Mammary microvascular endothelial cell (primary cell): ENCODE data around the gene PLEKHA4. TPM values are rescaled to one million over a fixed set of nuclear protein-coding genes. Genes with fewer than 3 reads are reported as not detected.

Source experiments
- total RNA-seq: library from RNA; depleted of rRNA; stranded (reverse); fragments of >200 nt; gene quantifications from 2 replicates; pipeline ENCODE4 v1.2.3, GENCODE V29; 2015

PLEKHA4 gene
- total RNA-seq: 0.93 and 0.98 TPM in 2 replicates

GRCh38 chr19:48868114-48868886 is at the start of gene PLEKHA4:
Gene PLEKHA4, minus strand, starts transcription at chr19:48868617. Its CDS starts 997 bp downstream, at chr19:48867620.

GRCh38 chr19:48899781-48900476 is 31.5 kb upstream of the PLEKHA4 start, which contains the start of gene NUCB1:
Gene NUCB1, plus strand, starts transcription at chr19:48900312. Its CDS starts 485 bp downstream, at chr19:48900797.

GRCh38 chr19:48872182-48872883 is 3.9 kb upstream of the PLEKHA4 start, which contains the start of gene PPP1R15A:
Gene PPP1R15A, plus strand, starts transcription at chr19:48872421. Its CDS starts 813 bp downstream, at chr19:48873234.

GRCh38 chr19:48836089-48837017 is 32.1 kb downstream of the PLEKHA4 start, which contains the start of gene HSD17B14:
Gene HSD17B14, minus strand, starts transcription at chr19:48836491. Its CDS starts 80 bp downstream, at chr19:48836411.

Other genes with a start within 250 kb of the PLEKHA4 start
- gene RPL18, start 249.4 kb downstream of the PLEKHA4 start, total RNA-seq: 2,122 and 2,588 TPM in 2 replicates
- gene SPHK2, start 249.1 kb downstream of the PLEKHA4 start, total RNA-seq: 12.4 and 14.3 TPM in 2 replicates
- 0.13 and 1.8 TPM in 2 replicates for gene DBP, start 231.2 kb downstream of the PLEKHA4 start, total RNA-seq
- 0.07 and 0.54 TPM in 2 replicates for gene CA11, start 222.4 kb downstream of the PLEKHA4 start, total RNA-seq
- 0.07 TPM in 1 of 2 replicates, not detected in the other for gene NTN5, start 195.6 kb downstream of the PLEKHA4 start, total RNA-seq
- gene FUT2, start 172.6 kb downstream of the PLEKHA4 start, total RNA-seq: not detected in 2 replicates
- 0.67 and 1.6 TPM in 2 replicates for gene MAMSTR, start 148.9 kb downstream of the PLEKHA4 start, total RNA-seq
- 196 and 205 TPM in 2 replicates for gene RASIP1, start 128.0 kb downstream of the PLEKHA4 start, total RNA-seq
- gene IZUMO1, start 121.7 kb downstream of the PLEKHA4 start, total RNA-seq: 0.47 TPM in 1 of 2 replicates, not detected in the other
- 5.3 and 6.6 TPM in 2 replicates for gene FUT1, start 116.0 kb downstream of the PLEKHA4 start, total RNA-seq
- not detected in 2 replicates for gene FGF21, start 113.1 kb downstream of the PLEKHA4 start, total RNA-seq
- gene BCAT2, start 57.6 kb downstream of the PLEKHA4 start, total RNA-seq: 69.9 and 77.6 TPM in 2 replicates
- gene HSD17B14, start 32.1 kb downstream of the PLEKHA4 start, total RNA-seq: 12.5 and 13.3 TPM in 2 replicates
- 77.9 and 85.9 TPM in 2 replicates for gene PPP1R15A, start 3.8 kb upstream of the PLEKHA4 start, total RNA-seq
- not detected in 2 replicates for gene TULP2, start 30.1 kb upstream of the PLEKHA4 start, total RNA-seq
- 222 and 225 TPM in 2 replicates for gene NUCB1, start 31.7 kb upstream of the PLEKHA4 start, total RNA-seq
- not detected in 2 replicates for gene DHDH, start 65.1 kb upstream of the PLEKHA4 start, total RNA-seq
- gene BAX, start 86.3 kb upstream of the PLEKHA4 start, total RNA-seq: 183 and 190 TPM in 2 replicates
- 3,431 and 3,702 TPM in 2 replicates for gene FTL, start 96.7 kb upstream of the PLEKHA4 start, total RNA-seq
- 34.5 and 35.0 TPM in 2 replicates for gene GYS1, start 124.7 kb upstream of the PLEKHA4 start, total RNA-seq
- 231 and 259 TPM in 2 replicates for gene RUVBL2, start 125.3 kb upstream of the PLEKHA4 start, total RNA-seq
- not detected in 2 replicates for gene LHB, start 148.5 kb upstream of the PLEKHA4 start, total RNA-seq
- gene CGB3, start 155.7 kb upstream of the PLEKHA4 start, total RNA-seq: not detected in 2 replicates
- not detected in 2 replicates for gene CGB2, start 163.3 kb upstream of the PLEKHA4 start, total RNA-seq
- not detected in 2 replicates for gene CGB1, start 168.3 kb upstream of the PLEKHA4 start, total RNA-seq
- not detected in 2 replicates for gene CGB5, start 175.2 kb upstream of the PLEKHA4 start, total RNA-seq
- not detected in 2 replicates for gene CGB8, start 180.5 kb upstream of the PLEKHA4 start, total RNA-seq
- 0.53 TPM in 1 of 2 replicates, not detected in the other for gene CGB7, start 189.1 kb upstream of the PLEKHA4 start, total RNA-seq
- gene NTF4, start 196.2 kb upstream of the PLEKHA4 start, total RNA-seq: not detected in 2 replicates
- gene KCNA7, start 204.1 kb upstream of the PLEKHA4 start, total RNA-seq: not detected in 2 replicates
- gene SNRNP70, start 216.8 kb upstream of the PLEKHA4 start, total RNA-seq: 173 and 204 TPM in 2 replicates
- 4.9 and 5.3 TPM in 2 replicates for gene LIN7B, start 245.8 kb upstream of the PLEKHA4 start, total RNA-seq